HG02759 (cell line): ENCODE measurements around the gene MTHFD1.
"Not testable (repeated sequence)": the region's sequence is repeated elsewhere in the genome, so short reads cannot be mapped to it uniquely, and the experiment has no call there.

Source experiments
- ATAC-seq: cut with Tn5 transposase; IDR thresholded peaks from one replicate; pipeline ENCODE4 v1.9.1; 2021; ENCODE audit warnings: mild to moderate bottlenecking, moderate library complexity; ENCODE audit not compliant: unreplicated experiment

MTHFD1 gene

DNA sequence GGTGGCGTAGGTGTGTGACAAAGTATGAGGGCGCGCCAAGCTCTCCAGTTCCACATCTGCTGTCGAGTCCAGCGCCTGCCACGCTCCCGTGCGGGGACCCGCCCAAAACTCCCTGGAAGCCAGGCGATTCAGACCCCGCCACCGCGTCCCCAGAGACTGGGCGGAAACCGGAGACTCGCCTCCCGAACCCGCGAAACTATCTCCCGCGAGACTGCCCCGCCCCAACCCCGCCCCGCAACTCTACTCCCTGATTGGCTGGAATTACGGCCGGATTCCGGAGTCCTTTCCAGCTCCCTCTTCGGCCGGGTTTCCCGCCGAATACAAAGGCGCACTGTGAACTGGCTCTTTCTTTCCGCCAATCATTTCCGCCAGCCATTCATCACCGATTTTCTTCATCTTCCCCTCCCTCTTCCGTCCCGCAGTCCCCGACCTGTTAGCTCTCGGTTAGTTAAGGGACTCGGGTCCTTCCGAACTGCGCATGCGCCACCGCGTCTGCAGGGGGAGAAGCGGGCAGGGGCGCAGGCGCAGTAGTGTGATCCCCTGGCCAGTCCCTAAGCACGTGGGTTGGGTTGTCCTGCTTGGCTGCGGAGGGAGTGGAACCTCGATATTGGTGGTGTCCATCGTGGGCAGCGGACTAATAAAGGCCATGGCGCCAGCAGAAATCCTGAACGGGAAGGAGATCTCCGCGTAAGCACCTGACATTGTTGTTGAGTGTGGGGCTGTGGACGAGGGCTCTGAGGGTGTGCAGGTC, at the start of gene MTHFD1:
Gene MTHFD1, plus strand, starts transcription at position 572 of the 751 bp plus-strand sequence. Its CDS starts 75 bp downstream, at position 647.
- ATAC-seq: peak; percentile 76

DNA sequence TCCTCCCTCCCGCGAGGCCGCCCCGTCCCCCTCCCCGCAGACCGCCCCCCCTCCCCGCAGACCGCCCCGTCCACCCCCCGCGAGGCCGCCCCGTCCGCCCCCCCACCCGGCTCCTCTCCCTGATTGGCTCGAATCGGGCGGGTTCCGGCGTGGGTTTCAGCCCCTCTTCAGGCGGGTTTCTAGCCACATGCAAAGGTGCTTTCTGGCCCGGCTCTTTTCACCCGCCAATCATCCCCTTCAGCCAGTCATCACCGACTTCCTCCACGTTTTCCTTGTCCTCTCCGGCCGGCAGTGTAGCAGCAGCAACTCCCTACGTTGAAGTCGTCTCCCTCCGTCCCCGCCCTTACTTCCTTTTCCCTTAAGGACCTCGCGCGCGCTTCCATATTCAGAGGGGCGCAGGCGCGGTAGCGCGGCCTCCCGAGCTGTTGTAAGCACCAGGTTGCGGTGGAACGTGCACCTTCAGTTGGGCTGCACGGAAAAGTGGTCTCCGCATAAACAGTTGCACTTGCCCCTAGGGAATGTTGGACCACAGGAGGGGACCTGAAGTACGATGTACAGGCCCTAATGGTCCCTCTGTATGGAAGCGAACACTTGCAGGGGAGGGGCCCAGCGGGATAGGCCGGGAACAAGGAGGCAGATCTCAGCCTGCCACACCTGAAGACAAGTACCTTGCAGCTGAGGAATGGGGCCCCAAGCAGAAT, 49.4 kb upstream of the MTHFD1 start:
- ATAC-seq: peak; percentile 91

DNA sequence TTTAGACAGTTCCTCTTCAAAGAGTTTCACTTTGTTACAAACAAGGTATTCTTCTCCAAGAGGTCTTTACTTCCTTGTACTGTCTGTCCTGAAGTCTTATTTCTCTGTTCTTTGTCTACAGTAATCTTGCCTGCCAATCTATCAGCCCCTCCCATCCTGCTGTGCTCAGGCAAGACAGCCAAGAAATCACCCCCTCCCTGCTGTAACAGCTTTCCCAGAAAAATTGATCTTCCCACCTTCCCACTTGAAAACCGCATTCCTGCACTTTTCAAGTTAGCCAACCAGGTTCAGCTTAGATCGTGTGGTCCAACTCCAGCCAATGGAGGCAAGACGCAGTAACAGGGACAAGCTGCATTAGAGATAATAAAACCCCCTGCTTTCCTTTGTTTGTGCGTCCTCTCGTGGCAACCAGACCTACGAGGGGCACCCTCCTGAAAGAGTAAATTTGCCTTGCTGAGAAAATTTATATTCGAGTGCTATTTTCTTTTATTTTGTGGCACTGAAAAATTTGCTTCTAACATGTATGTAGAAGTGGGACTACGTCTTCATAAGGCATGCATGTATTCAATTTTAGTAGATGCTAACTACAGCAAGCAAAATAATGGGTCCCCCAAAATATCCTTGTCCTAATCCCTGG, 47.5 kb upstream of the MTHFD1 start:
- ATAC-seq: no peak

DNA sequence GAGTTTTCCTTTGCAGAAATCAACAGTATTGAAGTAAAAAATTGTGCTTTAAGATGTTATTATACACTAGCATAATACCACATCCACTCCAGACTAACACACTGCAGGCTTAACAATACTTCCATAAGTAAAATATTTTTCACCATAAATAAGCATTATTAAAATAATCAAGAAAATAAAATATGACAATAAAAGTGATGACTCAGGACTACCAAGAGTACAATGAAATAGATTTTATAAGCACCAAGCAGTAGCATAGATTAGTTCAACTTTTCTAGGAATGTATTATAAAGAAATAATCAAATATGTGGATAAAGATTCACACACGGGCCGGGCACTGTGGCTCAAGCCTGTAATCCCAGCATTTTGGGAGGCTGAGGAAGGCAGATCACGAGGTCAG, 40.4 kb upstream of the MTHFD1 start:
- ATAC-seq: no peak

DNA sequence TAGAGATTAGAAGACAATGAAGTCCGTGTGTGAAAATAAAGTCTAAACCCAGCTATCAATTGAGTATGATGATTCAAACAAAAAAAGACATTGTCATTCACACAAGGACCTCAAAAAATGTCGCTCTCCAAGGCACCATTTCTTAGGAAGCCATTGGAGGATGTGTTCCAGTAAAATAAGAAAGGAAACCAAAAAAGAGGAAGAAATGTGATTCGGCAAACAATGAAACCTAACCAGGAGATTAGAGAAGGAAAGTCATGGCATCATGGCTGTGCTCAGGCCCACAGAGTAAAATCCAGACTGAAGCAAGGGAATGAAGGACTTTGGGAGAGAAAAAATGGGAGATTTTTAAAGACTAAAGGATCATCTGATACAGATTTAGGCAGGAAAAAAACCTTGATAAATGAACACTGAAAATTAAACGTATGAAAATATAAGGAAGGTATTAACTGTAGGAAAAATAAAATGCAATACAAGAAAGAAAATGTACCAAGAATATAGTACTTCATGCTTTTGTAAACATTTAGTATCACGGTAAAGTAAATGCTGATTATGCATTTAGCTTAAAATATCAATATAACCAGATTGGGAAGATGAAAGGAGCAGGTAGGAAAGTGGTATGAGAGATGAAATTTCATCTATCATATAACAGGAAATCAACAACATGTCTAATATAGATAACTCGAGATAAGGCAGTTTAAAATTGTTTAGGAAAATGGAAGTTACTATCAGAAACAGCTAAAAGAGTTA, 38.2 kb upstream of the MTHFD1 start:
- ATAC-seq: no peak

DNA sequence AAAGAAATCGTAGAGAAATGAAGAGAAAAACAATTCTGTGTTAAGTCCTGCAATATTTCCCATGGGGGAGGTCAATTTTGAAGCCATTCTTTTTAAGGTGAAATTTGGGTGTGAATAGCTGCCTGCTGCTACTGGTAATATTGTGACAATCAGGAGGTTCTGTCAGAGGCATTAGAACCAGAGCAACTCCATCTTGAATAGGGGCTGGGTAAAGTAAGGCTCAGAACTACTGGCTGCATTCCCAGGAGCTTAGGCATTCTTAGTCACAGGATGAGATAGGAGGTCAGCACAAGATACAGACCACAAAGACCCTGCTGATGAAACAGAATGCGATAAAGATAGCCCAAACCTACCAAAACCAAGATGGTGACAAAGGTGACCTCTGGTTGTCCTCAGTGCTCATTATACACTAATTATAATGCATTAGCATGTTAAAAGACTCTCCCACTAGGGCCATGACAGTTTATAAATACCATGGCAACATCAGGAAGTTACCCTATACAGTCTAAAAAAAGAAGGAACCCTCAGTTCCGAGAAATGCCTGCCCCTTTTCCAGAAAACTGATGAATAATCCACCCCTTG, 24.8 kb upstream of the MTHFD1 start:
- ATAC-seq: no peak

DNA sequence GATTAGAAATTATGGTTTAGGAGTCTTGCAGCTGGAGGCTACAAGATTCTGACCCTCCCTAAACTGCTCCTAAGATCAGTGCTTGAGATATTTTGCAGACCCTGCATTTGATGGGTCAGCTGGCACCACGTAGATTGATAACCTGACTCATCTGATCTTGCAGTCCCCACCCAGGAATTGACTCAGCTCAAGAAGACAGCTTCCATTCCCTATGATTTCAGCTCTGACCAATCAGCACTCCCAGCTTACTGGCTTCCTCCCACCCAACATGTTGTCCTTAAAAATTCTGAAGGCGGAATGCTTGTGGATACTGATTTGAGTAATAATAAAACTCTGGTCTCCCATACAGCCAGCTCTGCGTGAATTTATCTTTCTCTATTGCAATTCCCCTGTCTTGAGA, 23.2 kb upstream of the MTHFD1 start:
- ATAC-seq: no peak

DNA sequence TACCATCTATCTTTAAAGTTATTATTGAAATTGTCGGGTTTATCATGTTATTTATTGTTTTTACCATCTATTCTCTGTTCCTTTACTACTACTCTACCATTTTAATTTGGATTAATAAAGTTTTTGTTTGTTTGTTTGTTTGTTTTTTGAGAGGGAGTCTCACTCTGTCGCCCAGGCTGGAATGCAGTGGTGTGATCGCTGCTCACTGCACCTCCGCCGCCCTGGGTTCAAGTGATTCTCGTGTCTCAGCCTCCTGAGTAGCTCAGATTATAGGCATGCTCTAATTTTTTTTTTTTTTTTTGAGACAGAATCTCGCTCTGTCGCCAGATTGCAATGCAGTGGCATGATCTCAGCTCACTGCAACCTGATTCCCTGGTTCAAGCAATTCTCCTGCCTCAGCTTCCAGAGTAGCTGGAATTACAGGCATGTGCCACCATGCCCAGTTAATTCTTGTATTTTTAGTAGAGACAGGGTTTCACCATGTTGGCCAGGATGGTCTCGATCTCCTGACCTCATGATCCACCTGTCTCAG, 22.7 kb upstream of the MTHFD1 start:
- ATAC-seq: not testable (repeated sequence)

DNA sequence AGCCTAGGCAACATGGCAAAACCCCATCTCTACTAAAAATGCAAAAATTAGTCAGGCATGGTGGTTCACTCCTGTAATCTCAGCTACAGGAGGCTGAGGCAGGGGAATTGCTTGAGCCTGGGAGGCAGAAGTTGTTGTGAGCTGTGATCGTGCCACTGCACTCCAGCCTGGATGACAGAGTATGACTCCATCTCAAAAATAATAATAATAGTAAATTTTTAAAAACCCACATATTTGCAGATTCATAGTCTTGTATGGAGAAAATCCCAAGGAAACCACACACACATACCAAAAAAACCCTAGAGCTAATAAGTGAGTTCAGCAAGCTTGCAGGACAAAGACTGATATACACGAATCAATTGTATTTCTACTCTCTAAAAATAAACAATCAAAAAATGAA, 19.0 kb upstream of the MTHFD1 start:
- ATAC-seq: no peak

DNA sequence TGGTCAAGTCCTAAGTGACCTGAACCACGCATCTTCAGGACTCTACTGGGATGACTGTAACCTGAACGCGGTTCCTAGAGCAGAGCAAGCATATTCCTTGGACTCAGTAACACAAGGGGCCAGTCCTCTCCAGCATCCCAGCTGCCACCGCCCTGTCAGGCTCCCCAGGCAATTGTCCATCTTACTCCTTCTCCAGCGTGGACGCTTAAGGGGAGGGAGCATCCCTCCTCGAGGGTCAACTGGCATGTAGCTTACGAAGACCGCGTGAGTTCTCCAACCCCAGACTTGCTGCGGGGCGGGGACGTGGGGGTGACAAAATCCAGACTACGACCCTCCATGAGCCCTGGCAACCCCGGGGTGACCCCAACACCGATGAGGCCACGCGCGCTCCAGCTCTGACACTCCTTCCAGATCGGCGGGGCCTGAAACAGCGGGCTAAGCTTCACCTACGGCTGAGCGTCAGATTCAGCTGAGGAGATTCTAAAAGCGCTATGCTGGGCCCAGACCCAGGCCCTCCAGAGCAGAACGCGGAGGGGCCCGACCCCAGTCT, 846 bp upstream of the MTHFD1 start:
- ATAC-seq: peak; percentile 25

DNA sequence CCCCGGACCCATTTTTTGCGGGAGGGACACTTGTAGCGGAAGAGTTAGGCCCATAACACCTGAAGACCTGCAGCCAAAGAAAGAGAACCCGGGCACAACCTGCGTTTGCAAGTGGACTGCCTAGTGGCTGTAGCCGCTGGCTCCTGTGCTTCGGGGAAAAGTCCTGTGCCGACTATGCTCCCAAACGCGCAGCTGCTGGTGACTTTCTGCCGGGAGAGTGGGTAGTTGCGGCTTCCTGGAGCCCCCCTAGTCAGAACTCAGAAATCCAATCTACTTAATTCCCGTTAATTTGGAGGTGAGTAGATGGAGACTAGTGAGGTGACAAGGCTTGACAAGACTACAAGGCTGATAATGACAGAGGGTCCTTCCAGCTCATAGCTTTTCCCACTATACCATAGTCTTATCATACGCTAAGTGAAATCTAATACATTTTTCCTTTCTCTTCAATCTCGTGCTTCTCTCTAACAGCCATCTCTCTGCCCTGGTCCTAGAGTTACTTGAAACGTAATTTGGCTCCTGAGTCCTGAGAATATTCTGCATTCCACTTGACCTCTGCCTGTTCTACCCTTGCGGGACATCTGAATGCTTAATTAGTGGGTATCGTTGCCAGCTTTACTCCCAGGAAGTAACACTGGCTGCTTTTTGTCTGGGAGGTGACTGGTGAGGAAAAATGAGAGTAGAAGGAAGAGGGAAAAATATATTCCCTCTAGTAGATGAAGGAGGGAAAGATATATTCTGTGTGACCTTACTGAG, 556 bp downstream of the MTHFD1 start:
- ATAC-seq: no peak

DNA sequence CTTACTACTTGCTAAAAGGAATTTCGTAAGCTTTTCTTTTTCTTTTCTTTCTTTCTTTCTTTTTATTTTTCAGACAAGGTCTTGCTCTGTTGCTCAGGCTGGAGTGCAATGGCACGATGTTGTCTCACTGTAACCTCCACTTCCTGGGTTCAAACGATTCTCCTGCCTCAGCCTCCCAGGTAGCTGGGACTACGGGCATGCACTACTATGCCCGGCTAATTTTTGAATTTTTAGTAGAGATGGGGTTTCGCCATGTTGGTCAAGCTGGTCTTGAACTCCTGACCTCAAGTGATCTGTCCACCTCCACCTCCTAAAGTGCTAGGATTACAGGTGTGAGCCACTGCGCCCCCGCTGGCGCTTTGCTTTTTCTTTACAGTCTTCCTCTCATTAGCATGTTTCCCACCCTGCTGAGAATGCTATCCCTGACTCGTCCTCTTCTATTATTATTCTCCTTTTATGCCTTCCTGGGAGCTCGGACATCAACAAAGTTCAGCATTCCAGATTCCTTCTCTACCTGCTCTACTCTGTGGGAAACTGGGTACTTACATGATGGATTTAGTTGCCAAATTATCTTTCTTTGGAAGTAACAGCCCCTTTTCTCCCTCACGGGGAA, 3.1 kb downstream of the MTHFD1 start:
- no peak for ATAC-seq

DNA sequence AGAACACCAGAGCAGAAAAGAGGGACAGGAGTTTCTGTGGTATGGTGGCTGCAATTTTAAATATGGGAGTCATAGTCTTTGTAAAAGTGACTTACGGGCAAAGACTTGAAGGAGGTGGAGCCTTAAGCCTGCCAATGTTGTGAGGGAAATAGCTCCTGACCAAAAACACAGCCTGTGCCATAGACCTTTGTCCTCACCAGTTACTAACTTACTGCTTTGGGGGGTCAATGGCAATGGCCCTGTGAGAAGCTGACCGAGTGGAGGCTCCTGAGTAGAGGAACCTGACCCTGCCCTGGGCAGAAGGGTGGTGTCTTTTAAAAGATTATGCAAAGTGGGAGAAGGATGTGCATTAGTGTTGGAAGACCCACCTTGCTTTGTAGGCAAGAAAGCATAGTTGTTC, 3.8 kb downstream of the MTHFD1 start:
- ATAC-seq: no peak

DNA sequence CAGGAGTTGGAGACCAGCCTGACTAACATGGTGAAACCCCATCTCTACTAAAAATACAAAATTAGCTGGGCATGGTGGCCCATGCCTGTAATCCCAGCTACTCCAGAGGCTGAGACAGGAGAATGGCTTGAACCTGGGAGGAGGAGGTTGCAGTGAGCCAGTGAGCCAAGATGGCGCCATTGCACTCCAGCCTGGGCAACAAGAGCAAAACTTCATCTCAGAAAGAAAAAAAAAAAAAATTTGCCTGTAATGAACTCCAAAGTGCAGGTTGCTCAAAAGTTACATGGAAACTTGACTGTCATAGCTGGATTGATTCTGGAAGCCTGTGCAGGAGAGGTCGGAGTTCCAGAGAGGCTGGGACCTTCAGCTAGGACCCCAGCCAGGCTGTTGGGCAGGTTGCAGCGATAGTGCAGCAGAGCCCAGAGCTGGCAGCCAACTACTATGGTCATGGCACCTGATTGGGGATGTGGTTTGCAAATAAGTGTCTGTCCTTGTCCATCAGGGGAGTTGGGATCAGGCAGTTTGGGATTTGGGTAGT, 5.1 kb downstream of the MTHFD1 start:
- ATAC-seq: not testable (repeated sequence)

DNA sequence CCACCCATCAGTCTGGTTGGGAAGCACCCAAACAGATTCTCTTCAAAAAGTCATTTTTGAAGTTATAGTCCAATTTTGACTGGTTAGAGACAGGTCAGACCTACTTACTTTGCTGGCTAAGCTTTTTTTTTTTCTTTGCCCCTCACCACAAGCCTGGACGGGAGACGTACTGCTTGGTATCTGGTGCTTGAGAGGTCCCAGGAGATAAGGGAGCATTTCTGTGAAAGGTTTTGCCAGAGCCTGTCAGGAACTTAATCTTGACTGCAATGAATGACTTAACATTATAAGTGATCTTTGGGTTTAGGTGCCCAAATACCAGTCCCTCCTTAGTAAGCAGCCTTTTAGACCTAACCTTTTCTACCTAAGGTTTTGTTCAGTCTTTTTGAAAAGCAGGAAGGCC, 6.3 kb downstream of the MTHFD1 start:
- ATAC-seq: no peak

DNA sequence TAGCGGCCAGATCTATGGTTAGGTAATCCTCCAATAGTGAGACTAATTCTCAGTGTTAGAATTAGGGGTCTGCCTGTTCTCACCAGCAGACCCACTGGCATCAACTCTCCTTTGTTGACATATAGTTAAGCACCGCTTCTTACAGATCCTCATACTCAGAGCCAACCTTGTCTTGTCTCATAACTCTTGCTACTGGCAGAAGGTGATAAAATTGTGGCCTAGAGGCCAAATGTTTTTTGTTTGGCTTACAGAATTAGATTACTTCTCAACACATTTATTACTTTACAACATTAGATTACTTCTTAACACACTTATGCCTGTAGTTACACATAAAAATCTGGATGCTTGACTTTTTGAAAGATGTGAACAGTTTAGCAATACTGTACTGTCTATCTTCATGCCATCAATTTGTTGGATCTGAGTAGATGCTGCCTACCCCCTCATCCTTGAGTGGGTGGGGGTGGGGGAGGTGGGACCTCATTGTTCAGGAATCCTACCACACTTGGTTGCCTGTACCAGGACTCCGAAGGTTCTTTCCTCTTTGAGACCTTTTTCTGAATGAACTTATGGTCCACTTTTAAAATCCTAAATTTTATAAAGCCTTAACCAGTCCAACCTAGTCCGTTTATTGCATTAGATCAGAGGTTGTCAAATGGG, 7.0 kb downstream of the MTHFD1 start:
- ATAC-seq: no peak

DNA sequence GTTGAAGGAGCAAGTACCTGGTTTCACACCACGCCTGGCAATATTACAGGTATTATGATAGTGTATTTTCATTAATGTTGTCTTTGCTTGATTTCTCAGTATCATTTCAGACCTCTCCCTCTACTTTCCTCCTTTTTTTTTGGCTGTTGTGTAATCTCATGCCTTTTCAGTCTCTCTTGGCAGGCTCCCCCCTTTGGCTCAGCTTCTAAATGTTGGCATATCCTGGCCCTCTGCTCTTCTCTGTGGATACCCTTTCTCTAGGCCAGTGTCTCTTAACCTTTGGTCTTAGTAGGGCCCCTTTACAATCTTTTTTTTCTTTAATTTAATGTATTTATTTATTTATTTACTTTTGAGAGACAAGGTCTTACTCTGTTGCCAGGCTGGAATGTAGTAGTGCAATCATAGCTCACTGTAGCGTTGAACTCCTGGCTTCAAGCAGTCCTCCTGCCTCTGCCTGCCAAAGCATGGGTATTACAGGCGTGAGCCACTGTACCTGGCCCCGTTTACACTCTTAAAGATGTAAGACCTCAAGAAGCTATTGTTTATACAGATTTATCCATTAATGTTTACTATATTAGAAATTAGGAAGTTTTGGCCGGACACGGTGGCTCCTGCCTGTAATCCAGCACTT, 12.8 kb downstream of the MTHFD1 start:
- no peak for ATAC-seq

DNA sequence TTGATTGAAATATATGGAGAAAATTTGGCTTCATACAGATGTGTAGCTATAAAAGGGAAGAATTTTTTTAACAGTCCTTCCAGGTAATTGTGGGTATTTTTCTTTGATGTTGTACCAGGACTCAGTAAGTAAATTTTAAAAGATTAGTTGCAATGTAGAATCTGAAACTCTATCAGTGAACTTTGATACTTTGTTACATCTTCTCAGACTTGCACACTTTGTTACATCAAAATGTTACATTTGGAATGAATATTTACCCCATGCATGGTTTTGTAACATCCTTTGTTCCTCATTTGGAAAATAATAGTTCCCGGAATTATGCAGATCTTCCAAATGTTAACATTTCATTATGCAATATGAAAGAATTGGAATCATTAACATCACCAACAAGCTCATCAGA, 13.8 kb downstream of the MTHFD1 start:
- ATAC-seq: no peak
